HG03342 (cell line): ENCODE measurements around the gene OSBPL2.

ENCODE experiments used
- ATAC-seq: cut with Tn5 transposase; IDR thresholded peaks from one replicate; pipeline ENCODE4 v1.9.1; 2021; ENCODE audit warnings: mild to moderate bottlenecking, moderate library complexity; ENCODE audit not compliant: unreplicated experiment

Gene OSBPL2

DNA sequence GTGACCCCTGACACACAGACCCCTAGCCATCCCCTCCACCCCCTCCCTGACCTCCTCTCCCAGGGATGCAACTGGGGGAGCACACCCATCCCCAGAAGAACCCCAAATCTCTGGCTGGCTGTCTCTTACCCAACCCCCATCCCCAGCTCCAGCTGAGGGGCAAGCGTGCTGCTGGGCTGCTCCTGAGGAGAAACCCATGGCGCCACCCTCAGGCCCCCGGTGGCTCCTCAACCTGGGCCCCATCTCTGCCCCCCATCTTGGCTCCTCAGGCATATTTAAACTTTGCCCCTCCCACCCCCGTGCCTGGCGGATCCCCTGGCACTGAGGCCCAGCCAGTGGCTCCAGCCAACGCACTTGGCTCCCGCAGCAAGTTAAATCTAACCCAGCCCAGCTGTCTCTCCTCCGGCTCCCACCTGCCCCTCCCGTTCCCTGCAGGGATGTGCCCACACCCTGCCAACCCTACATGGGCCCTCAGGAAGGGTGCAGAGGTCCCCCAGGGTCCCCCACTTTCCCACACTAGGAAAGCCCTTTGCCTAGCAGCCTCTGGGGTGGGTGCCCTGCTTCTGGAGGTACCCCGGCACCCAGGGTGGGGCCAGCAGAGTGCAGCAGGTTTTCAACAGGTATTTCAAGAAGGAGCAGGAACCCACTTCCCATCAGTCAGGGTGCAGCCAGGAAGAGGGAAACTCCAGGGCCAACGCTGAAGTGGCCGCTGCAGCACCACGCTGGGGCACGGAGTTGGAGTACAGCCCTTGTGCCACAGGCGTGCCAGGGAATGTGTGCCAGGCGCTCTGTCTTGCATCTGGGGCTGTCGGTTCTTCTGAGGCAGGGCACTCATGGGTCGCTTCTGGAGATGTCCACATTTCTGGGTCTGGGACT, 5.3 kb upstream of the OSBPL2 start:
- no peak for ATAC-seq

DNA sequence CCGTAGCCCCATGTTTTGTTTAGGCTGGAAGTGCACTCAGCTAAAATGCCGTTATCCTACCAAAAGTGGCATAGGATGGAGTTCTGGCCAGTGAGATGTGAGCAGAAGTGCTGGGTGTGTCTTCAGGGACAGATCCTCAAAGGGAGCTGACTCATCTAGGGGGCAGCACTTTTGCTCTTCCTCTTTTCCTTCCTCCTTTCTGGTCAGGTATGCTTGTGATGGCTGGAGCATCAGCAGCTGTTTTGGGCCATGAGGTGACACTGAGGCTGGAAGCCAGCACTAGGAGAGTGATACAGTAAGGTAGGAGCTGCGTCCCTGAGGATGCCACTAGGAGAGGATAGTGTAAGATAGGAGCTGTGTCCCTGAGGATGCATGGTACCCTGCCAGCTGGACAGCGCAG, 4.6 kb upstream of the OSBPL2 start:
- ATAC-seq, result no peak

DNA sequence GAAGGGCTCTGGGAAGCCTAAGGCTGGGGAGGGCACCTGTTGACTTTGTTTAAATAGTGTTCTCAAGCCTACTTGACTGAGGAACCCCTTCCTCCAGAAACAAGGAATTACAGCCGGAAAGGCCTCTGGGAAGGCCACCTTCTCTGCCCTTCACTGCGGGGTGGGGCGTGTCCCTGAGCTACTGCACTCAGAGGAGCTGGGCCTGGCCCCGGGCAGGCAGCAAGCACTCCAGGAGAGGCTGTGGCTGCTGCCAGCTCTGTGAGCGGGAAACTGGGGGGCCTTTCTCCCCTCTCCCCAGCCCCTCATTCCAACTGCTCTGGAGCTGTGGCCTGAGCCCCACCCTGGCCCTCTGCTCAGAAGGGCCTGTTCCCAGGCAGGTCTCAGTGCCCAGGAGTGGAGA, 4.0 kb upstream of the OSBPL2 start:
- no peak for ATAC-seq

DNA sequence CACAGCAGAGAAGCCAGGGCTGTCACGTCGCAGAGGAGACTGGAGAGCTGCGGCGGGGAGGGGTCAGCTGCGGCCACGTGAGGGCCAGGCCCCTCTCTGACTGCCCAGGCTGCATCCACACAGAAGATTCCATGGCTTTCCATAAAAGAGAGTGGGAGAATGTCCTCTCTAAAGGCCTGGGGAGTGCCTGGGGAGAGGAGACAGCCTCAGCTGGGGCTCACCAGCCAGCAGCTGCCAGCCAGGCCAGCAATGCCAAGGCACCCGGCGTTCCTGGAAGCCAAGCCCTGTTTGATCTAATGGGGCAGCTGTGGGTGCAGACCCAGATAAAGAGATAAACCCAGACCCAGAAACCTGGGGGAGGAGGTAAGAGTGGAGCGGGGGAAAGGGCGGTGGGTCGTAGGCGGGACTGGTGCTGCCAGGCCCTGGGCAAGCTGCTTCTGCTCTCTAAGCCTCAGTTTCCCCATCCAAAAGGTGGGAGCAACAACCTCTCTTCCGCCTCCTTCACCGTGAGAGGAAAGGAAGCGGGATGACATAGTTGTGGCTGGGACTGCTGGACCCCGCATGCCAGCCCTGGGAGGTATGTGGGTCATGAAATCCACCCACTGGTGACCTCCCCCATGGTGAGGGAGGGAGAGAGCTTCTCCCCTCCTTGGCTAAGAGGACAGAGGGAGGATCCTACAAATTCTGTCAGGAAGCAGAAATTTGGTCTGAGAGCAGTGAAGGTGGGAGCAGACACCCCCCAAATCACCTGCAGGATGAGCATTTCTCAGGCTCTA, 3.1 kb upstream of the OSBPL2 start:
- no peak for ATAC-seq

DNA sequence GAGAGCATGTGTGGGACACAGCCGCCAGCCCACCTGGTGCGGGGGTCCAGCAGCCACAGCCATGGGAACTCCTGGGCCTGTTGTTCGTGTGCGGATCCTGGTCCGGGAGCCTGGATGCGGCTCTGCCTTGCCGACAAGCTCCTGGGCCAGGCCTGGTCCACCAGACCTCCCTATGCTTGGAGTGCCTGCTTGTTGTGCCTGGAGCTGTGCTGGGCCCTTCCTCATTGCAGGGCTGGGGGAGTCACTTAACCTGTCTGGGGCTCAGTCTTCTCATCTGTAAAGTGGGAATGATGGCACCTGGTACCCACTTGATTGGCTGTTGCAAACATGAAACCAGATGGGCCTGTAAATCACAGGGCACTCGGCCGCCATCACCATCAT, 2.6 kb upstream of the OSBPL2 start:
- no peak for ATAC-seq

DNA sequence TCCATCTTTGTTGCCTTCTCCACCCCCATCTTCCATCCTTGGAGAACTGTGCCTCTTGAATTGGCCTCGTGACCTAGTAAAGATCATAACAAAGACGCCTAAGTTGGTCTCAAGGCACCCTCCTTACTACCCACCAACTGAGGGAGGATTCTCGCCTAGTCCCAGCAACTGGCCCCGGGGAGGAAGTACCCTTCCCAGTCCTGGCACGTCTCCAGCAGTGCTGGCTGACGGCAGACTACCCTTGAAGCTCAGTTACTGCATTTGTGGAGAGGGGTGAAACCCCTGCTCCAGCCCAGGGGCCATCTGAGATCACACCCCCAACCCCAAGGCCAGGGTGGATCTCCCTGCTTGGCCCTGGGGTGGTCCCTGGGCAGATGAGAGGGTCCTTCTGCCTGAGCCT, 2.1 kb upstream of the OSBPL2 start:
- no peak for ATAC-seq

DNA sequence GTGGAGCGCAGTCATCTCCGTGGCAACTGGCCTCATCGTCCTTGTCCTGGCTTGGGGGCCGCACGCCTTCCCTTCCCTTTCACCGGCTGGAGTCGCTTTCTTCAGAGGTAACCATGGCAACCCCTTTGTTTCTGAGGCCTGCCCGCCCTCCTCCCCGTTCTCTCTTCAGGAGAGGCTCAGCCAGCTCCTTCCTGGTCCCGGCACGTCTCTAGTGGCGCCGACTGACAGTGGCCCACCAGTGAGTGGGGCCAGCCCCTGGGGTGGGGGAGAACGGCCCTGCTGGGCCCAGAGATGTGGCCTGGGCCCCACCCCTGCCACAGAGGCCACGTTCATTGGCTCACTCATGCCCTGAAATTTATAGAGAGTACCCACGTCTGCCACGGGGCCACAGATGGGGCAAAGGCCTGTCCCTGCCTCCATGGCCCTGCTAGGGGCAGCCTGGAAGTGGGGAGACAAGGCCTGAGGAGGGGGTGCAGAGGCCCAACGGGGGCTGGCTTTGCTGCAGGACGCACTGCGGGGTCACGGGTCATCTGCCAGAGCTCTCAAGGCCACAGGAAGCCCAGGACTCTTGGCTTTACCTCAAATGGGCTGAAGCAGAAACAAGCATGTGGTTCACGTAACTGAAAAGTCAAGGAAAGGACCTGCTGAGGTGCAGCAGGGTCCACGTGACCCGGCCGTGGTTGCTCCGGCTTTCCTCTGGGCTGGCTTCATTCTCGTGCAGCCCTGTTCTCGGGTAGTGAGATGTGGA, 1.4 kb upstream of the OSBPL2 start:
- no peak for ATAC-seq

DNA sequence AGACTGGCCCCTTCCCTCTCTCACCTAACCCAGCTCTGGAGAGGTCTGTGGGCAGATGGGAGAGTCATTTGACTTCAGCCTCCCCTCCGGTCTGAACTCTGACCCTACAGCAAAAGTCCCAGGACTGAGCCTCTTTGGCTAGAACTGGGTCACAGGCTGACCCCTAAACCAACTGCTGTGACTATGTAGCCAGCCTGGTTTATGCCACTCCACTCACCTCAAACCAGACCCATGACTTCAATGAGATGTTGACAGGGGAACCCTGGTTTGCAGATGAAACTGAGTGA, 864 bp upstream of the OSBPL2 start:
- ATAC-seq, result no peak

DNA sequence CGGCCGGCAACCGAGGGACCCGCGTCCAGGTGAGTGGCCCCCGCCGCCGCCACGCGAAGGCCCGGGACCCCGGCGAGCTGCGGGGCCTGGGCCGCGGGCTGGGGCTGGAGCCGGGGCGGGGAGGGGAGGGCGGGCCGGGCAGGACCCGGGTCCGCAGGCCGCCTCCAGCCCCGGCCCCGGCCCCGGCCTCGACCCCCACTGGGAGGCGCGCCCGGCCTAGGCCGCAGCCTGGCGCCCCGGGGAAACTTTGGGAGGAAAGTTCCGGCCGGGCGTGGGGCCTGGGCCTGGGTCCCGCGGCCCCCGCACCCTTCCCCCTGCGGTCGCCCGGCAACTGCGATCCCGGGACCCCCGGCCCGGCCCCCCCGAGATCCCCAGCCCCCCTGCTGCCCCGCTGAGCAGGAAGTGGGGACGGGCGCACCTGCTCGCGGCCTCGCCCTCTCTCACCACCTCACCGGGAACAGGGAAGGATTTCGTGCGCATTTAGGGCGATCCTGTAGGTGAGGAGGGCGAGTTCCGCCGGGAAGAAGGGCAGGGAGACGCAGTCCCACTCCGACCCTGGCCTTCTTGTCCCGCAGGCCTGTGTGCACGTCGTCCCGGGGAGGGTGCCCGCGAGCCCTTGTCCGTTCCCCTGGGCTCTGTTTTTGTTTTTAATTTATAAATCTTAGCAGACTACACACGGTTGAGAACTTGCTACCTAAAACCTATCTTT, 402 bp downstream of the OSBPL2 start:
- ATAC-seq, result peak; percentile 4

DNA sequence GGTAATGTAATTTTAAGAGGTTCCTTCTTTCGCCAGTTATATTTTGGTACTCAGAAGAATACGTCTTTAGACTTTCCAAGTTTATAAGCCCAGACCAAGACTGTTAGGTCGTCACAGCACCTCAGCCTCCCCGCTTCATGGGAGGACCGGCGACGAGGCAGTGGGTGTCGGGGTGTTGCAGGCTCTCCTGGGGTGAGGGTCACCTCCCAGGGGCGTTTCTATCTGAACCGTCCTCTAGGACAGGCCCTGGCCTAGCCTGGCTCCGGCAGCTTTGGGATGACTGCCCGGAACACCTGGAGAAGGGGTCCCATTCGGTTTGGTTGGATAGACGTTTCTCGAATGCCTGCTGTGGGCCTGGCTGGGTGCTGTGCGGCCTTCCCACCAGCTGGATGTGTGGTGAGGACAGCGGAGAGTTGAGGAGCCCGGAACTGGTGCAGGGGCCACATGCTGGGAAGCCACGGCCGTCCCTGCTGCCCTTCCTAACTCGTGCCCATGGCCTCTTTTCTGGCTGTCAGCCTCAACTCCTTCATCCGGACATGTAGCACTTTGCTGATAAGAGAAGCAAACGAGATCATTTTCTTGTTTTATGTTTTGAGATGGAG, 1.1 kb downstream of the OSBPL2 start:
- no peak for ATAC-seq

DNA sequence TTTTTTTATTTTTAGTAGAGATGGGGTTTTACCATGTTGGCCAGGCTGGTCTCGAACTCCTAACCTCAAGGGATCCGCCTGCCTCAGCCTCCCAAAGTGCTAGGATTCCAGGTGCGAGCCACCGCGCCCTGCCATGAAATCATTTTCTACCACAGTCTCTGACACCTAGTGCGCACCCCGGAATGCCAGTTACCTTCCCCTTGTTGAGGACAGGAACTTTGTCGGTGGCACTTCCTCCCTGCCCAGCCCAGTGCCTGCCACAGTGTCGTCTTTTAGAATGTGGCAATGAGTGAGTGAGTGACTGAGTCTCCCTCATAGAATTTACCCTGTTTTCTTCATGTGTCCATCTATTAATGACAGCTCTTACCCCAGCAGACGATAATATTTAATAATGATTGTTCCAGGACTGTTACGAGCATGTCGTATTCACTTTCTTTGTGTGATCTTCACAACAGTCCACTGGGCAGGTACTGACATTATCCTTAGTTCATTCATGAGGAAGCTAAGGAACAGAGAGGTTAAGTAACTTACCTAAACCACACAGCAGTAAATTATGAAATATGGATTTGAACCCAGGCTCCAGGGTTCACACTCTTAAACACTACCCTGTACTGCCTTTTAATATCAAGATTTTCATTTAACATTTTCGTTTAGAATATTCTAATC, 1.8 kb downstream of the OSBPL2 start:
- no peak for ATAC-seq

DNA sequence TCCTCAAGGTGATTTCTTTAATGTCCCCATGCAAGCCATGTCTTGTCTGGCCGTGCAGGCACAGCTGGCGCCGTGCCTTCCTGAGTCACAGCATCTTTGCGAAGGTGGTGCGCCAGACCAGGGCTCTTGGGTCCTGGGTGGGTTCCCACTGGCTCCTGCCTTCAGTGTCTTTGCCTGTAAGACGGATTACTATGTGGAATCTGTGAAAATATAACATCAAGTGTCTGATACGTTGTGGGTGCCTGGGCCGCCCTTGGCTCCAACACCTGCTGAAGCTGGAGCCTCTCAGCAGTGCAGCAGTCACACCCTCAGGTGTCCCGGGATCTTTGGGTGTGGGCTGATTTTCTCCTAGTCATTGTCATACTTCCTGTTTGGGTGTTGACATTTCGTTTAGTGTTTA, 3.2 kb downstream of the OSBPL2 start:
- no peak for ATAC-seq

DNA sequence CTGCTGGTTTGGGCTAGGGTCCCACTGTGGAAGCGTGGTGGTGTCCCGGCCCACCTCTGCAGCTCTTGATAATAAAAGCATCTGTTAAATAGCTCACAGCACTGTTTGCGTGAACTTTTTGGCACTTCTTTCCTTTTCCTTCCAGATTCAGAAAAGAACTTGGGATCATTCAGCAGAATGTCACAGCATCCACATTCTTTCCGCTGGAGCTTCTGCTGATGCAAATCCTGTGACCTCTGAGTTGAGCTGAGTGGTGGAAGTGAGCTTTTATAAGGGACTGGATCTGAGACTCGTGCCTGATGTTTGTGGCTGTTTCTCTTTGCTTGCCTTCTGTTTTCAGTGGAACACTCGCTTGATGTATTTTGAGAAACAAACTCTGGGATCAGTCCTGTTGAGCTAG, 3.9 kb downstream of the OSBPL2 start:
- ATAC-seq, result no peak

DNA sequence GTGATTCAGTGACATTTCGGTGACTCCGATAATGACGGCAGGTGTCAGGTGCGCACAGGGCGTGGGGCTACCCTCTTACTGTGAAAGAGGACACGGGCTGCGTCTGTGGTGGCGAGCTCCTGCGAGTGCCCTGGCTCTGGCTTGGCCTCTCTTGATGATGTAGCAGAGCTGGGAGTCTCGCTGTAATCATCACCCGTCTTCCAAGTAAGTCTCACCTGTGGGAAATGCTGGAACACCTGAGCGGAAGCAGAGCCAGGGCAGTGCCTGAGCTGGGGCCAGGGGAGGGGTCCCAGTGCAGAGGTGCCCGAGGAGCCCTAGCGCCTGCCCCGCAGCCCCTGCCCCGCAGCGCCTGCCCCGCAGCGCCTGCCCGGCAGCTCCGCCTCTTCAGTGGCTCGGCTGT, 4.8 kb downstream of the OSBPL2 start:
- ATAC-seq, result no peak

DNA sequence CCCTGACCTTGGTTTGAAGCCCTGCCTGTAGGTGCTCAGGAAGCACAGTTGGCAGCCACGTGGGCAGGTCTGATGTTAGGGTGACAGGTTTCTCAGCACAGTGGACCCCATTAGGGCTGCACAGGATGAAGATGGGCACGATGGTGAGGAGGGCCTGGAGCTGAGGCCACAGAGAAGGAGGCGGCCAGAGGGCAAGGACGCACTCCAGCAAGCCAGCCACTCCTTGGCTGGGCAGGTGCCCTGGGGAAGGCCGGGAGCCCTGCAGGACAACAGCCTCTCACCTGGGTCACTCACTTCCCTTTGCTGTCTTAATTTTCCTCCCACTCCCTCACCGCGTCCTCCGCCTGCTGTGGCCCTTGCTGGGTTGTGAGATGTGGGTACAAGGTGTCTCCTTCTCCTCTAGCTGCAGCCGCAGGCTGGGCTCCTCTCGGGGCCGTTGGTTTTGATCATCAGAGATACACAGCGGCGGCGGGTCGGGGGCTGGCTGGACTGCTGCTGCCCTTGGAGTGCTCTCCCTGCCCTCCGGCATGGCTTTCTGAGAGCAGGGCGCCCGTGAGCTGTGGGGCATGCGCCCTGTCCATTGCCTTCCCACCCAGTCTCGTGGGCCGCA, 5.7 kb downstream of the OSBPL2 start:
- no peak for ATAC-seq

DNA sequence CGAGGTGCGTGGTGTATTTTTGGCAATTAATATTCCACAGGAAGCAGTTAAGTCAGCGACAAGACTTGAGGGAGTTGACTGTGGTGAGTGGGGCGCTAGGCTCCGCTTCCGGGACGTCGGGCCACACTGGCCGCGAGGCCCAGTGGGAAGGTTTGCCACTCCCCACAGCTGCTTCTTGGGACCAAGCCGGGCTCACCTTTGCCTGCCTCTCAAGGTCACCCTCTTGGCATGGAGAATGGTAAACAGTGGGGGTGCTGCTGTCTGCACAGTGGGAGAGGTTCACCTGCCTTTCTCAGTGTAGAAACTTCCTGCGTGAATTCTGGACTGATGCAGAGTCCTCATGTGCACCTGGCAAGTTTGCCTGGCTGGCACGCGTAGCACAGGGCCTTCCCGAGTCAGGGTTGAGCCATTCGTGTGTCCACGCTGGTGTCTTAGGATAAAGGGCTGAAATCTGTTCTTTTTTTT, 6.4 kb downstream of the OSBPL2 start:
- ATAC-seq, result no peak

DNA sequence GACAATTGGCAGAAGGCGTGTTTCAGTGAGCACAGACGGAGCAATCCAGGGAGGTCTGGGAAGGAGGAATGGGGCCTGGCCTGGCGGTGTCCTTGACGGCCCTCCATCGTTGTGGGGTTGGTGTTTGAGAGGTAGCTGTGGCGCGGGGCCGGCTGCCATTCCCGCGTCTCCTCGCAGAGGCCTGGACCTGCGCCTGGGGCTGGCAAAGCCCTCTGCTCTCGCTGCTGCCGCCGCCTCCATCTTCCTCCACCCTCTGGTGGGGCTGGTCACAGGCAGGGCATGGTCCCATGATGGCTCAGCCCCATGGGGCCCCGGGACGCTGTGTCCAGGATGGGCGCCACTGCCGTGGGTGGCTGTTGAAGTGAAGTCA, 7.6 kb downstream of the OSBPL2 start:
- no peak for ATAC-seq

DNA sequence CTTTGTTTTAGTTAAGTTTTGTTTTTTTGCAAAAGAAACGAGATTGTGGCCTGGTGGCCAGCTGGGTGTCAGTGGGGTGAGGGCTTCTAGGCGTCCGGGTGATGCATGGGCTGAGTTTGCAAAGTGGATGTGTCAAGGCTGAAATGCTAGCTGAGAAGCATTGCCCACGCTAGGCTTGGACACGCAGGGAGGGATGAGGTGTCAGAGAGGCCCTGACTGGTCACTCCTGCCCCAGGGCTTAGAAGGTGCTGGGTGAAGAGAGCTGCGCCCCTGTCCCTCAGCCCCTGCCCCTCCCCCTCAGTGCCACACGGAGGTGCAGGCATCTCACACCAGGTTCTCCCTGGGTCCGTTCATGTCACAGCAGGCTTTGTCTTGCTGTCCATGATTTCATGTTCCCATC, 8.1 kb downstream of the OSBPL2 start:
- no peak for ATAC-seq

DNA sequence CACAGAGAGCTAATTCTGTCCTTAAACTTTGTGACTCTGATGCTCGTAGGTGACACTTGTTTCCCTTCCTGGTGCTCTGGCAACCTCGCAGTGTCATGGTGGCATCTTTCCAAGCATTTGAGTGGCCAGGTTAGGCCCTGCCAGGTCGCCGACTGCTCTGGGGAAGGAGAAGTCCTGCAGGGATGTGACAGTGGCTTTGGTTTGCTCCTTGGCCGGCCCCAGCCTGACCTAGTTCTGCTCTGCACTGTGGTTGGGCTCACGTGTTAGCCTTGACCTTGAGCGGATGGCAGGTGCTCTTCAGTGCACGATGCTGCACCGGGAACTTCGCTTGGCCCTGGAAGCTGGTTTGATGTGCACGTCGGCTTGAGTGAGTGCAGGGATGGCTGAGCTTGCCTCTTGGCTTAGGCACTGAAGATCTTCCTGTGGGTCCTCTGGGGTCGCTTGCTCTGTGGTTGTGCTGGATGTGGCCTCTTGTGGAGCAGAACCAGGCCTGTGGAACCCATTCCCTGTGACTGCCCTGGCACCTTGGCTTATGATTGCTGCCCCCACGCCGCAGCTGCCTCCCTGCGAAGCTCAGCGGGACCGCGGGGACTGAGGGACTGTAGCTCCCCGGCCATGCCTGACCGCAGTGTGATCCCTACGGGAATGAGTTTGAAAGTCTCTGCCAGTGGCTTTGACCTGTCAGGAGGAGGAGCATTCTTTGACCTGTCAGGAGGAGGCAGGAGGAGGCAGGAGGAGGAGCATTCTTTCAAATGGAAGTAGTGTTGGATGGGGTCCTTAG, 8.7 kb downstream of the OSBPL2 start:
- no peak for ATAC-seq
